ENCODE data around the gene LAMA1.

DNA sequence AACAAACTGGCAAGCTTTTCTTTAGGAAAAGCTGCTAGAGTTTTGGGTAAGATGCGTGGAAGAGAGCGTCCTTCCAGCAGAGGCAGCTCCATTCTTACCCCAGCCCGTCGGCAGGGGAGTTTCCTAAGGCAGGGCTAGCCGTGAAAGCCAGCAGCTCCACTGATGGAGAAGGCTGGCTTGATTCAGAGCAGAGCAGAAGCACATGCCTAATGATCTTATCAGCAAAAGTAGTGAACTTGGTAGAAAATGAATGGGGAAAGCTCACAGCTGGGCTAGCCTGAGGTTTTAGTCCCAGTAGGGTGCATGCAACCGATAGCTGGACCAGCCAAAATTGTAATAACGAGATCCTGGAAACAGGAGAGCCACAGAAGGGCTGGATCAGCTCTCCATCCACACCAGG is 20.8 kb downstream of the LAMA1 start:
- TF ChIP-seq, protein P1, sequence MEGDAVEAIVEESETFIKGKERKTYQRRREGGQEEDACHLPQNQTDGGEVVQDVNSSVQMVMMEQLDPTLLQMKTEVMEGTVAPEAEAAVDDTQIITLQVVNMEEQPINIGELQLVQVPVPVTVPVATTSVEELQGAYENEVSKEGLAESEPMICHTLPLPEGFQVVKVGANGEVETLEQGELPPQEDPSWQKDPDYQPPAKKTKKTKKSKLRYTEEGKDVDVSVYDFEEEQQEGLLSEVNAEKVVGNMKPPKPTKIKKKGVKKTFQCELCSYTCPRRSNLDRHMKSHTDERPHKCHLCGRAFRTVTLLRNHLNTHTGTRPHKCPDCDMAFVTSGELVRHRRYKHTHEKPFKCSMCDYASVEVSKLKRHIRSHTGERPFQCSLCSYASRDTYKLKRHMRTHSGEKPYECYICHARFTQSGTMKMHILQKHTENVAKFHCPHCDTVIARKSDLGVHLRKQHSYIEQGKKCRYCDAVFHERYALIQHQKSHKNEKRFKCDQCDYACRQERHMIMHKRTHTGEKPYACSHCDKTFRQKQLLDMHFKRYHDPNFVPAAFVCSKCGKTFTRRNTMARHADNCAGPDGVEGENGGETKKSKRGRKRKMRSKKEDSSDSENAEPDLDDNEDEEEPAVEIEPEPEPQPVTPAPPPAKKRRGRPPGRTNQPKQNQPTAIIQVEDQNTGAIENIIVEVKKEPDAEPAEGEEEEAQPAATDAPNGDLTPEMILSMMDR (conservative IDR thresholded peaks at IDR 0.05; ENCODE audit: low read length), result no peak
- no peak for TF ChIP-seq EZH2phosphoT487 (IDR thresholded peaks at IDR 0.05; ENCODE audit: borderline replicate concordance)

All from Loucy (cell line).